Measurements from ENCODE around the gene VIP.

Gene VIP

GRCh38 chr6:152776833-152777232 is 26.2 kb downstream of the VIP start:
- no peak for DNase-seq (ENCODE audit: low read depth in 2 of 2)

DNA sequence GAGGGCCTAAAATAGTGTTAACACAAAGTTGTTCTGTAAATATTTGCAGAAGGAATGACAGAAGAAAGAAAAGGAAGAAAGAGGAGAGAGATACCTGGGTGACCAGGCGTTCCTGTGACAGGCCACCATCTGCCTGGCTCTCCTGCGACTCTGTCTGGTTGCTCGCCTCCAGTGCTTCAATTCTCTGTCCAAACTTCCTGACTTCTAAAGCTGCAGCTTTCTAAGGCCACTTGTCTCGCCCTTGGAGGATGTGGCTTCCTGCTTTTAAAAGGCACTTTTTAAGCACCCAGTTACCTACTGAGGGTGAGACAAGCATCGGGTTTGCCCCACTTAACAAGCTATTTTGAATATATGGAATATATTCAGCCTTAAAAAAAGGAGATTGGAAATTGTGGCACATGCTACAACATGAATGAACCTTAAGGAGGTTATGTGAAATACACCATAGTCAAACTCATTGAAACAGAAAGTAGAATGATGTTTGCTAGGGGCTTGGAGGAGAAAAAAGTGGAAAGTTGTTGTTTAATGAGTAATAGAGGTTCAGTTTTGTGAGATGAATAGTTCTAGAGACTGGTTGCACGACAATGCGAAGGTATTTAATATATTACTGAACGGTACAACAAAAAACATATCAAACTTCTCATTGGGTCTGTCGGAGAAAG is 32.8 kb downstream of the VIP start:
- no peak for DNase-seq (ENCODE audit: low read depth in 2 of 2)

- DNase-seq (ENCODE audit: low read depth in 2 of 2) = no peak
Measured at GRCh38 chr6:152794696-152795095, 44.1 kb downstream of the VIP start.

DNA sequence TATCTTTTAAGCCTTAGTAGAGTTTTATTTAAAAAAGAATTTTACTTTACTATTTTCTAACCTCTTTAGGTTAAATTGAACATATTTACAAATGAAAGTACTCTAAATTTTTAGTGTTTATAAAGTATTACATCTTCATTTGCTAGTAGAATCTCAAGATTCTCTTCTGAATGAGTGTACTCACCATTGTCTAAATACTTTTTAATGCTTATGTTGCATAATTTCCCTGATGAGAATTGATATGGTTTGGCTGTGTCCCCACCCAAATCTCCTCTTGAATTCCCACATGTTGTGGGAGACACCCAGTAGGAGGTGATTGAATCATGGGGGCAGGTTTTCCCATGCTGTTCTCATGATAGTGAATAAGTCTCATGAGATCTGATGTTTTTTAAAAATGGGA is 53.6 kb downstream of the VIP start:
- DNase-seq (ENCODE audit: low read depth in 2 of 2) = no peak

Measured in stimulated activated CD4-positive, alpha-beta T cell treated with anti-CD3 and anti-CD28 coated beads, Interleukin-12 subunit alpha, Interleukin-12 subunit beta, amount 100 ng/mL, for 24 hours (primary cell).